SH-SY5Y (cell line): ENCODE measurements around the gene LYPD6B.

ENCODE experiments used
- GATA2 ChIP-seq: IDR thresholded peaks from 2 replicates; pipeline ENCODE4 v1.6.1; 2011; ENCODE audit warnings: mild to moderate bottlenecking, low read depth, low read length
- GATA3 ChIP-seq: IDR thresholded peaks from 2 replicates; pipeline ENCODE4 v1.6.1; 2011; ENCODE audit warnings: low read depth, mild to moderate bottlenecking, low read length, moderate library complexity

DNA sequence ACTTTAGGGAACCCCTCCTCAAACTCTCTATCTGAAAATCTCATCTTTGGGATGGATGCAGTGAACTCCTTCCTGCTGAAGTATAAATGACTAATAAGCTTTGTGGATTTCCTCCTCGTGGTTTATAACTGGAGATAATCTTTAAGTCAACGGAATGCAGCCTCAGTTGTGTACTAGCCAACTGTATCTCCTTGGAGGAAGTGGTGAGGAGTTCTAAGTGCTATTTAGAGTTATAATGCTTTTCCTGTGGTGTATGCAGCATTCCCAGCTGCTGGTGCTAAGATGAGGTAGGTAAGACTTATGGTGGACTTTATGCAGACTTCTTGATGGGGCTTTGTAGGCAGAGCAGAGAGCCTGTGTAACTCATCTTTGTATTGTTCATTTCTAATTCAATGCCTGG, 90.9 kb downstream of the LYPD6B start:
- TF ChIP-seq GATA2 (no peak), GATA3 (no peak)
